Gastroesophageal sphincter (tissue), 4 donors: Measurements from ENCODE around the gene TTC33. TPM values are rescaled to one million over a fixed set of nuclear protein-coding genes. Genes with fewer than 3 reads are reported as not detected.

Experiments
- ATAC-seq: fragments of 150-250 bp; one replicate; pipeline ENCODE4 v1.9.1; 2016; ENCODE audit warnings: mild to moderate bottlenecking, moderate library complexity
- H3K27ac ChIP-seq, 4 donors: fragments of 200-600 bp; sonication (generic) in 3 of 4; 1 replicate in 3 of 4; 2 replicates in 1 of 4; pipeline ENCODE4 v1.5.1; 2016 to 2019
- H3K27me3 ChIP-seq: fragments of 200-600 bp; sonication (generic); one replicate; pipeline ENCODE4 v1.5.1; 2019
- H3K36me3 ChIP-seq, 2 donors: fragments of 200-600 bp; sonication (generic); one replicate each; pipeline ENCODE4 v1.5.1; 2019; ENCODE audit warnings: control low read depth in 1 of 2
- H3K4me1 ChIP-seq, 3 donors: fragments of 200-600 bp; sonication (generic); 1 replicate in 2 of 3; 2 replicates in 1 of 3; pipeline ENCODE4 v1.5.1; 2016 to 2019; ENCODE audit warnings: control low read depth in 2 of 3
- H3K4me3 ChIP-seq, 2 donors: fragments of 200-600 bp; sonication (generic); one replicate each; pipeline ENCODE4 v1.5.1; 2019; ENCODE audit warnings: mild to moderate bottlenecking in 1 of 2, moderate library complexity in 1 of 2
- H3K9me3 ChIP-seq, 3 donors: fragments of 200-600 bp; sonication (generic); one replicate each; pipeline ENCODE4 v1.5.1; 2017 to 2019; ENCODE audit warnings: control low read depth in 2 of 3
- CTCF ChIP-seq, 4 experiments: fragments of 200-600 bp in 2 of 4; fragments of 450-650 bp in 2 of 4; sonication (generic) in 1 of 4; IDR thresholded peaks; one replicate each; pipeline ENCODE4 v1.5.1; 2017 to 2019; ENCODE audit warnings: antibody characterized with exemption in 4 of 4, mild to moderate bottlenecking in 2 of 4, moderate library complexity in 2 of 4
- EP300 ChIP-seq: sonication (generic); formaldehyde crosslinking; IDR thresholded peaks from one replicate; pipeline ENCODE4 v1.6.1; 2017; ENCODE audit warnings: antibody characterized with exemption, mild to moderate bottlenecking
- POLR2A ChIP-seq, 2 donors: fragments of 450-650 bp; IDR thresholded peaks; one replicate each; pipeline ENCODE4 v1.6.1; 2017; ENCODE audit warnings: antibody characterized with exemption in 2 of 2, mild to moderate bottlenecking in 2 of 2, moderate library complexity in 1 of 2
- POLR2AphosphoS5 ChIP-seq: sonication (generic); formaldehyde crosslinking; IDR thresholded peaks from one replicate; pipeline ENCODE4 v1.6.1; 2017; ENCODE audit warnings: antibody characterized with exemption
- WGBS, 2 donors: methylation state at CpG; one replicate each; pipeline ENCODE4 v1.1.5; 2018; ENCODE audit warnings: low coverage in 1 of 2; 5-methylcytosine and 5-hydroxymethylcytosine counted together
- total RNA-seq, 4 donors: library from RNA; depleted of rRNA; stranded (reverse); fragments of >200 nt; gene quantifications; one replicate each; pipeline ENCODE4 v1.1.0, GENCODE V29; 2016

Gene TTC33
- total RNA-seq, 4 donors from 2014 or later, result 23.2 to 27.7 (median 25.8) TPM

- no peak for TF ChIP-seq EP300
- no peak for TF ChIP-seq CTCF (IDR thresholded peaks at IDR 0.05)
- TF ChIP-seq POLR2AphosphoS5, result no peak
- TF ChIP-seq POLR2A (IDR thresholded peaks at IDR 0.05), result no peak
- no peak for ATAC-seq
- 88 to 100% methylated on average over 1 of the region's 1 CpG for WGBS, 2 donors
These were observed 28.4 kb upstream of the TTC33 start for GRCh38 chr5:40784027-40784653.

GRCh38 chr5:40781843-40782409 lies 26.2 kb upstream of the TTC33 start:
- Histone ChIP-seq H3K4me1 (peaks cover 4 to 29% (median 7%) of the 10 kb centered on the region in 3 donors), H3K27ac (no peak overlapping the region), H3K9me3 (no peaks in the 10 kb centered on the region), H3K36me3 (peaks cover 0 to 7% of the 10 kb centered on the region in 2 donors), H3K27me3 (no peaks in the 10 kb centered on the region), H3K4me3 (no peak overlapping the region)
- TF ChIP-seq EP300 (no peak), CTCF (IDR thresholded peaks at IDR 0.05) (no peak), POLR2AphosphoS5 (no peak), POLR2A (IDR thresholded peaks at IDR 0.05) (no peak)
- peak; percentile 66 for ATAC-seq

More at GRCh38 chr5:40784027-40784653, 28.4 kb upstream of the TTC33 start:
- Histone ChIP-seq H3K36me3 (peaks cover 0 to 10% of the 10 kb centered on the region in 2 donors), H3K27me3 (no peaks in the 10 kb centered on the region), H3K4me3 (no peak overlapping the region), H3K27ac (no peak overlapping the region), H3K9me3 (peaks cover 0 to 7% (median 0%) of the 10 kb centered on the region in 3 donors), H3K4me1 (peaks cover 4 to 30% (median 7%) of the 10 kb centered on the region in 3 donors)

- ATAC-seq, result no peak
- H3K36me3 ChIP-seq, result peaks cover 0 to 17% of the 10 kb centered on the region in 2 donors
- no peak for TF ChIP-seq POLR2A (IDR thresholded peaks at IDR 0.05)
- TF ChIP-seq POLR2AphosphoS5, result no peak
- no peak for TF ChIP-seq CTCF (IDR thresholded peaks at IDR 0.05)
- no peak for TF ChIP-seq EP300
- no peaks in the 10 kb centered on the region for H3K9me3 ChIP-seq
- no peak overlapping the region for H3K27ac ChIP-seq
- no peak overlapping the region for H3K4me3 ChIP-seq
- 94 to 96% methylated on average over 3 of the region's 3 CpGs for WGBS, 2 donors
- peaks cover 7 to 36% (median 7%) of the 10 kb centered on the region in 3 donors for H3K4me1 ChIP-seq
- no peaks in the 10 kb centered on the region for H3K27me3 ChIP-seq
These were observed 25.1 kb upstream of the TTC33 start for GRCh38 chr5:40780858-40781257.

GRCh38 chr5:40780199-40780598 lies 24.4 kb upstream of the TTC33 start:
- TF ChIP-seq POLR2A (IDR thresholded peaks at IDR 0.05) (no peak), CTCF (IDR thresholded peaks at IDR 0.05) (no peak), EP300 (no peak), POLR2AphosphoS5 (no peak)
- Histone ChIP-seq H3K9me3 (no peaks in the 10 kb centered on the region), H3K27ac (no peak overlapping the region), H3K4me3 (no peak overlapping the region), H3K36me3 (peaks cover 0 to 24% of the 10 kb centered on the region in 2 donors), H3K4me1 (peaks cover 7 to 38% (median 11%) of the 10 kb centered on the region in 3 donors), H3K27me3 (no peaks in the 10 kb centered on the region)
- 76 to 88% methylated on average over 4 to 5 of the region's 5 CpGs for WGBS, 2 donors
- ATAC-seq, result no peak

- ATAC-seq, result no peak
- Histone ChIP-seq H3K9me3 (no peaks in the 10 kb centered on the region), H3K4me1 (peaks cover 7 to 38% (median 11%) of the 10 kb centered on the region in 3 donors), H3K36me3 (peaks cover 0 to 30% of the 10 kb centered on the region in 2 donors), H3K27me3 (no peaks in the 10 kb centered on the region), H3K27ac (no peak overlapping the region), H3K4me3 (no peak overlapping the region)
- 87 to 91% methylated on average over 6 of the region's 6 CpGs for WGBS, 2 donors
- no peak for TF ChIP-seq POLR2A (IDR thresholded peaks at IDR 0.05)
- TF ChIP-seq CTCF (IDR thresholded peaks at IDR 0.05), result no peak
- TF ChIP-seq POLR2AphosphoS5, result no peak
- no peak for TF ChIP-seq EP300
These were observed 23.8 kb upstream of the TTC33 start for GRCh38 chr5:40779561-40779960.
